Measurements from ENCODE around the gene ZNF800. TPM values are rescaled to one million over a fixed set of nuclear protein-coding genes. Genes with fewer than 3 reads are reported as not detected.

ZNF800 gene
- total and polyA plus RNA-seq, 5 donors from 2014 or later: 44.8 to 81.0 (median 55.0) TPM

GRCh38 chr7:127390186-127390816, 2.2 kb downstream of the ZNF800 start:
- no peaks in the 10 kb centered on the region for H3K27me3 ChIP-seq (ENCODE audit: control insufficient read depth, insufficient read depth, low read length)
- Mint-ChIP-seq H3K27me3 (peaks cover 4% of the 10 kb centered on the region), H3K36me3 (peaks cover 36% of the 10 kb centered on the region), H3K27ac (peak overlapping the region in 1 of 3 donors; percentile 57), H3K4me1 (peaks cover 42 to 62% (median 55%) of the 10 kb centered on the region in 4 donors), H3K9me3 (no peaks in the 10 kb centered on the region), H3K4me3 (peak overlapping the region; percentile 99 to 100 (median 100))
- no peak for ATAC-seq (ENCODE audit: low read depth in 2 of 2)
- H3K9me3 ChIP-seq (ENCODE audit: control insufficient read depth in 2 of 2, low read length in 2 of 2): no peaks in the 10 kb centered on the region
- no peak overlapping the region for H3K27ac ChIP-seq (ENCODE audit: insufficient read depth, low read length, poor library complexity, severe bottlenecking)
- H3K4me3 ChIP-seq (ENCODE audit: low read depth, low read length): peak overlapping the region; percentile 94
- H3K36me3 ChIP-seq (ENCODE audit: control insufficient read depth, insufficient read depth, low read length): peaks cover 39% of the 10 kb centered on the region
- H3K4me1 ChIP-seq (ENCODE audit: control insufficient read depth, insufficient read depth, low read length, poor library complexity, severe bottlenecking): peaks cover 49% of the 10 kb centered on the region
- no peak for DNase-seq

GRCh38 chr7:127389321-127389720, 3.2 kb downstream of the ZNF800 start:
- H3K27me3 ChIP-seq (ENCODE audit: control insufficient read depth, insufficient read depth, low read length): no peaks in the 10 kb centered on the region
- peaks cover 54% of the 10 kb centered on the region for H3K4me1 ChIP-seq (ENCODE audit: control insufficient read depth, insufficient read depth, low read length, poor library complexity, severe bottlenecking)
- peaks cover 47% of the 10 kb centered on the region for H3K36me3 ChIP-seq (ENCODE audit: control insufficient read depth, insufficient read depth, low read length)
- Mint-ChIP-seq H3K27me3 (peaks cover 4% of the 10 kb centered on the region), H3K36me3 (peaks cover 40% of the 10 kb centered on the region), H3K9me3 (no peaks in the 10 kb centered on the region), H3K4me1 (peaks cover 42 to 69% (median 57%) of the 10 kb centered on the region in 4 donors), H3K4me3 (peak overlapping the region; percentile 99 to 100 (median 100)), H3K27ac (no peak overlapping the region)
- ATAC-seq (ENCODE audit: low read depth in 2 of 2) (no peak), DNase-seq (no peak)
- no peak overlapping the region for H3K27ac ChIP-seq (ENCODE audit: insufficient read depth, low read length, poor library complexity, severe bottlenecking)
- peak overlapping the region; percentile 94 for H3K4me3 ChIP-seq (ENCODE audit: low read depth, low read length)
- no peaks in the 10 kb centered on the region for H3K9me3 ChIP-seq (ENCODE audit: control insufficient read depth in 2 of 2, low read length in 2 of 2)

GRCh38 chr7:127387974-127388373, 4.5 kb downstream of the ZNF800 start:
- H3K27ac Mint-ChIP-seq: peak overlapping the region in 2 of 3 donors; percentile 19 to 26
- H3K9me3 ChIP-seq (ENCODE audit: control insufficient read depth in 2 of 2, low read length in 2 of 2): no peaks in the 10 kb centered on the region
- peaks cover 45% of the 10 kb centered on the region for H3K36me3 Mint-ChIP-seq
- H3K4me1 Mint-ChIP-seq: peaks cover 48 to 69% (median 58%) of the 10 kb centered on the region in 4 donors
- H3K4me3 Mint-ChIP-seq: peak overlapping the region in 3 of 4 donors; percentile 17 to 99 (median 75)
- ATAC-seq (ENCODE audit: low read depth in 2 of 2): no peak
- H3K36me3 ChIP-seq (ENCODE audit: control insufficient read depth, insufficient read depth, low read length): peaks cover 47% of the 10 kb centered on the region
- no peaks in the 10 kb centered on the region for H3K9me3 Mint-ChIP-seq
- H3K27me3 Mint-ChIP-seq: peaks cover 4% of the 10 kb centered on the region
- H3K27me3 ChIP-seq (ENCODE audit: control insufficient read depth, insufficient read depth, low read length): no peaks in the 10 kb centered on the region
- peaks cover 57% of the 10 kb centered on the region for H3K4me1 ChIP-seq (ENCODE audit: control insufficient read depth, insufficient read depth, low read length, poor library complexity, severe bottlenecking)
- no peak overlapping the region for H3K27ac ChIP-seq (ENCODE audit: insufficient read depth, low read length, poor library complexity, severe bottlenecking)
- H3K4me3 ChIP-seq (ENCODE audit: low read depth, low read length): peak overlapping the region; percentile 94
- DNase-seq: no peak

- H3K27ac Mint-ChIP-seq: peak overlapping the region in 1 of 3 donors; percentile 50
- DNase-seq (no peak), ATAC-seq (ENCODE audit: low read depth in 2 of 2) (no peak)
- Histone ChIP-seq H3K27me3 (ENCODE audit: control insufficient read depth, insufficient read depth, low read length) (no peaks in the 10 kb centered on the region), H3K27ac (ENCODE audit: insufficient read depth, low read length, poor library complexity, severe bottlenecking) (peak overlapping the region; percentile 15), H3K36me3 (ENCODE audit: control insufficient read depth, insufficient read depth, low read length) (peaks cover 44% of the 10 kb centered on the region), H3K4me1 (ENCODE audit: control insufficient read depth, insufficient read depth, low read length, poor library complexity, severe bottlenecking) (peaks cover 54% of the 10 kb centered on the region), H3K9me3 (ENCODE audit: control insufficient read depth in 2 of 2, low read length in 2 of 2) (no peaks in the 10 kb centered on the region), H3K4me3 (ENCODE audit: low read depth, low read length) (peak overlapping the region; percentile 33)
- H3K27me3 Mint-ChIP-seq: no peaks in the 10 kb centered on the region
- H3K4me3 Mint-ChIP-seq: peak overlapping the region; percentile 1 to 56 (median 12)
- H3K4me1 Mint-ChIP-seq: peaks cover 42 to 79% (median 69%) of the 10 kb centered on the region in 4 donors
- H3K9me3 Mint-ChIP-seq: no peaks in the 10 kb centered on the region
- H3K36me3 Mint-ChIP-seq: peaks cover 22% of the 10 kb centered on the region
Observed at GRCh38 chr7:127383123-127383835, 9.2 kb downstream of the ZNF800 start.

GRCh38 chr7:127382301-127383085, 10.0 kb downstream of the ZNF800 start:
- H3K27me3 ChIP-seq (ENCODE audit: control insufficient read depth, insufficient read depth, low read length): no peaks in the 10 kb centered on the region
- H3K4me3 Mint-ChIP-seq: peak overlapping the region; percentile 13 to 56 (median 32)
- H3K4me1 ChIP-seq (ENCODE audit: control insufficient read depth, insufficient read depth, low read length, poor library complexity, severe bottlenecking): peaks cover 53% of the 10 kb centered on the region
- H3K36me3 Mint-ChIP-seq: peaks cover 17% of the 10 kb centered on the region
- peak overlapping the region; percentile 33 for H3K4me3 ChIP-seq (ENCODE audit: low read depth, low read length)
- ATAC-seq (ENCODE audit: low read depth in 2 of 2) (no peak), DNase-seq (no peak)
- H3K4me1 Mint-ChIP-seq: peaks cover 44 to 82% (median 71%) of the 10 kb centered on the region in 4 donors
- no peaks in the 10 kb centered on the region for H3K9me3 Mint-ChIP-seq
- no peaks in the 10 kb centered on the region for H3K27me3 Mint-ChIP-seq
- H3K9me3 ChIP-seq (ENCODE audit: control insufficient read depth in 2 of 2, low read length in 2 of 2): no peaks in the 10 kb centered on the region
- H3K27ac Mint-ChIP-seq: peak overlapping the region in 1 of 3 donors; percentile 50
- peaks cover 39% of the 10 kb centered on the region for H3K36me3 ChIP-seq (ENCODE audit: control insufficient read depth, insufficient read depth, low read length)
- H3K27ac ChIP-seq (ENCODE audit: insufficient read depth, low read length, poor library complexity, severe bottlenecking): peak overlapping the region; percentile 8

GRCh38 chr7:127380479-127380878, 12.0 kb downstream of the ZNF800 start:
- H3K27ac ChIP-seq (ENCODE audit: insufficient read depth, low read length, poor library complexity, severe bottlenecking): no peak overlapping the region
- peaks cover 56% of the 10 kb centered on the region for H3K4me1 ChIP-seq (ENCODE audit: control insufficient read depth, insufficient read depth, low read length, poor library complexity, severe bottlenecking)
- H3K36me3 ChIP-seq (ENCODE audit: control insufficient read depth, insufficient read depth, low read length): peaks cover 39% of the 10 kb centered on the region
- peak overlapping the region; percentile 41 for H3K4me3 ChIP-seq (ENCODE audit: low read depth, low read length)
- H3K9me3 ChIP-seq (ENCODE audit: control insufficient read depth in 2 of 2, low read length in 2 of 2): no peaks in the 10 kb centered on the region
- H3K27ac Mint-ChIP-seq: peak overlapping the region; percentile 11 to 58 (median 36)
- no peaks in the 10 kb centered on the region for H3K9me3 Mint-ChIP-seq
- peak overlapping the region; percentile 20 to 73 (median 58) for H3K4me3 Mint-ChIP-seq
- ATAC-seq (ENCODE audit: low read depth in 2 of 2): no peak
- peaks cover 37 to 83% (median 71%) of the 10 kb centered on the region in 4 donors for H3K4me1 Mint-ChIP-seq
- H3K27me3 Mint-ChIP-seq: no peaks in the 10 kb centered on the region
- DNase-seq: no peak
- no peaks in the 10 kb centered on the region for H3K27me3 ChIP-seq (ENCODE audit: control insufficient read depth, insufficient read depth, low read length)
- H3K36me3 Mint-ChIP-seq: peaks cover 14% of the 10 kb centered on the region

- ATAC-seq (ENCODE audit: low read depth in 2 of 2): no peak
- Mint-ChIP-seq H3K27me3 (no peaks in the 10 kb centered on the region), H3K9me3 (no peaks in the 10 kb centered on the region), H3K4me3 (peak overlapping the region; percentile 8 to 55 (median 38)), H3K4me1 (peaks cover 40 to 78% (median 68%) of the 10 kb centered on the region in 4 donors), H3K27ac (peak overlapping the region; percentile 6 to 60 (median 58)), H3K36me3 (peaks cover 12% of the 10 kb centered on the region)
- DNase-seq: no peak
- Histone ChIP-seq H3K4me1 (ENCODE audit: control insufficient read depth, insufficient read depth, low read length, poor library complexity, severe bottlenecking) (peaks cover 50% of the 10 kb centered on the region), H3K4me3 (ENCODE audit: low read depth, low read length) (peak overlapping the region; percentile 41), H3K36me3 (ENCODE audit: control insufficient read depth, insufficient read depth, low read length) (peaks cover 34% of the 10 kb centered on the region), H3K27ac (ENCODE audit: insufficient read depth, low read length, poor library complexity, severe bottlenecking) (peak overlapping the region; percentile 20), H3K9me3 (ENCODE audit: control insufficient read depth in 2 of 2, low read length in 2 of 2) (no peaks in the 10 kb centered on the region), H3K27me3 (ENCODE audit: control insufficient read depth, insufficient read depth, low read length) (no peaks in the 10 kb centered on the region)
Observed at GRCh38 chr7:127379642-127380041, 12.9 kb downstream of the ZNF800 start.
